GM11168 (cell line): ENCODE results near the gene ARL5A.
"Not testable (repeated sequence)": the region's sequence is repeated elsewhere in the genome, so short reads cannot be mapped to it uniquely, and the experiment has no call there.

Experiments
- in situ Hi-C: fragments of 300-500 bp; cut with MboI; formaldehyde crosslinking; loops from one replicate; pipeline ENCODE4 v1.12.0; 2022; ENCODE audit warnings: low sequenced_read_pairs; ENCODE audit not compliant: unreplicated experiment

Gene ARL5A

GRCh38 chr2:151799886-151800292 is 28.3 kb downstream of the ARL5A start:
- in situ Hi-C loops, result no loop called here

GRCh38 chr2:151796774-151797173 is 31.4 kb downstream of the ARL5A start:
- in situ Hi-C loops, result no loop called here

GRCh38 chr2:151795646-151796240 is 32.5 kb downstream of the ARL5A start:
- in situ Hi-C loops, result no loop called here

- in situ Hi-C loops, result not testable (repeated sequence)
Observed at GRCh38 chr2:151794422-151794821, 33.8 kb downstream of the ARL5A start.

- in situ Hi-C loops, result no loop called here
Observed at GRCh38 chr2:151793123-151793522, 35.1 kb downstream of the ARL5A start.

GRCh38 chr2:151792589-151792988 is 35.6 kb downstream of the ARL5A start:
- in situ Hi-C loops, result no loop called here

- in situ Hi-C loops, result no loop called here
Observed at GRCh38 chr2:151791545-151791944, 36.7 kb downstream of the ARL5A start.

GRCh38 chr2:151790689-151791088 is 37.5 kb downstream of the ARL5A start:
- in situ Hi-C loops, result no loop called here

- in situ Hi-C loops, result no loop called here
Observed at GRCh38 chr2:151789055-151789834, 39.0 kb downstream of the ARL5A start.

GRCh38 chr2:151786483-151786882 is 41.7 kb downstream of the ARL5A start:
- in situ Hi-C loops, result no loop called here

- in situ Hi-C loops, result no loop called here
Observed at GRCh38 chr2:151786077-151786476, 42.1 kb downstream of the ARL5A start.

- in situ Hi-C loops, result no loop called here
Observed at GRCh38 chr2:151783133-151783520, 45.1 kb downstream of the ARL5A start.

- in situ Hi-C loops, result no loop called here
Observed at GRCh38 chr2:151782378-151783132, 45.7 kb downstream of the ARL5A start.

GRCh38 chr2:151781642-151782041 is 46.6 kb downstream of the ARL5A start:
- in situ Hi-C loops, result no loop called here

GRCh38 chr2:151780938-151781337 is 47.3 kb downstream of the ARL5A start:
- in situ Hi-C loops, result no loop called here

GRCh38 chr2:151777935-151778334 is 50.3 kb downstream of the ARL5A start:
- in situ Hi-C loops, result no loop called here

- in situ Hi-C loops, result no loop called here
Observed at GRCh38 chr2:151777487-151777886, 50.7 kb downstream of the ARL5A start.

- in situ Hi-C loops, result no loop called here
Observed at GRCh38 chr2:151776367-151776766, 51.9 kb downstream of the ARL5A start.

GRCh38 chr2:151775057-151775740 is 53.0 kb downstream of the ARL5A start:
- in situ Hi-C loops, result no loop called here

GRCh38 chr2:151774506-151774905 is 53.7 kb downstream of the ARL5A start:
- in situ Hi-C loops, result no loop called here
